ENCODE data around the gene HTRA2. TPM values are rescaled to one million over a fixed set of nuclear protein-coding genes. Genes with fewer than 3 reads are reported as not detected.

The HTRA2 gene
- total and polyA plus RNA-seq, 9 of the 15 experiments (the other 6 are each of a cell fraction or from before 2014, with no cell fraction given), result 54.2 to 71.2 (median 65.8) TPM

GRCh38 chr2:74516650-74517049, 13.1 kb upstream of the HTRA2 start (continued):
- TF ChIP-seq SMAD2 (IDR thresholded peaks at IDR 0.05; ENCODE audit: low read depth, low read length) (no peak), TEAD1 (CRISPR knock-in tag; IDR thresholded peaks at IDR 0.05) (no peak), PPARD (CRISPR knock-in tag; IDR thresholded peaks at IDR 0.05) (no peak)

GRCh38 chr2:74522516-74522915, 7.2 kb upstream of the HTRA2 start:
- WGBS (ENCODE audit: insufficient coverage, low coverage, missing lambda C conversion rate), result 17% methylated on average over 3 of the region's 3 CpGs
- BruUV-seq (replicated peaks), result no TSS peak
- Histone ChIP-seq H2AFZ (ENCODE audit: low read depth, low read length) (no peak overlapping the region), H3K9me3 (replicated peaks; ENCODE audit: control insufficient read depth, insufficient read depth, low read depth, low read length) (no peaks in the 10 kb centered on the region), H3K9me1 (ENCODE audit: control insufficient read depth, insufficient read depth, low read length) (no peaks in the 10 kb centered on the region), H3K9ac (ENCODE audit: insufficient read depth in 1 of 2, low read depth in 2 of 2, low read length in 2 of 2) (no peak overlapping the region), H3K79me2 (ENCODE audit: control insufficient read depth, insufficient read depth, low read length) (peaks cover 9% of the 10 kb centered on the region), H4K20me1 (replicated peaks; ENCODE audit: control insufficient read depth, insufficient read depth, low read length) (no peaks in the 10 kb centered on the region), H3K4me2 (ENCODE audit: insufficient read depth, low read length) (no peak overlapping the region), H3K27me3 (ENCODE audit: control insufficient read depth in 2 of 2, insufficient read depth in 2 of 2, low read length in 2 of 2) (no peaks in the 10 kb centered on the region), H3K27ac (ENCODE audit: extremely low read depth, low read depth, low read length) (no peak overlapping the region), H3K4me3 (no peak overlapping the region), H3K36me3 (ENCODE audit: control insufficient read depth, insufficient read depth, low read length) (peaks cover 20% of the 10 kb centered on the region), H3K4me1 (replicated peaks in 1 of 2; ENCODE audit: control insufficient read depth in 2 of 2, insufficient read depth in 2 of 2, low read length in 2 of 2) (no peaks in the 10 kb centered on the region; a peak in 1 of 5 replicates)
- FAIRE-seq (no peak), DNase-seq (ENCODE audit: extremely low read depth in 1 of 4, low spot score in 3 of 4) (no peak), ATAC-seq (no peak)
- TF ChIP-seq KLF16 (IDR thresholded peaks at IDR 0.05) (no peak), MAFG (tag; conservative IDR thresholded peaks at IDR 0.05) (no peak)
- ChIA-PET POLR2A (interaction anchor here (1.0 to 1.4 kb wide), 4 partner anchors 12 to 26 kb away, joined by 3 to 9 read pairs (median 4); partner anchors contain the start of gene PCGF1), CTCF (ENCODE audit: low intra/inter-chr PET ratio) (no interaction called here)
- intact Hi-C loops (cut with micrococcal nuclease), result no loop called here
- in situ Hi-C loops (cut with MboI), result no loop called here

GRCh38 chr2:74524005-74524404, 5.7 kb upstream of the HTRA2 start:
- Histone ChIP-seq H3K4me2 (ENCODE audit: insufficient read depth, low read length) (no peak overlapping the region), H3K27me3 (ENCODE audit: control insufficient read depth in 2 of 2, insufficient read depth in 2 of 2, low read length in 2 of 2) (no peaks in the 10 kb centered on the region), H3K9me3 (replicated peaks; ENCODE audit: control insufficient read depth, insufficient read depth, low read depth, low read length) (no peaks in the 10 kb centered on the region), H3K9ac (ENCODE audit: insufficient read depth in 1 of 2, low read depth in 2 of 2, low read length in 2 of 2) (no peak overlapping the region), H2AFZ (ENCODE audit: low read depth, low read length) (no peak overlapping the region), H3K4me3 (no peak overlapping the region), H3K79me2 (ENCODE audit: control insufficient read depth, insufficient read depth, low read length) (peaks cover 24% of the 10 kb centered on the region), H3K9me1 (ENCODE audit: control insufficient read depth, insufficient read depth, low read length) (no peaks in the 10 kb centered on the region), H4K20me1 (replicated peaks; ENCODE audit: control insufficient read depth, insufficient read depth, low read length) (peaks cover 2% of the 10 kb centered on the region; the same call in 1 of the 2 replicates), H3K27ac (ENCODE audit: extremely low read depth, low read depth, low read length) (no peak overlapping the region), H3K4me1 (replicated peaks in 1 of 2; ENCODE audit: control insufficient read depth in 2 of 2, insufficient read depth in 2 of 2, low read length in 2 of 2) (peaks cover 9 to 12% of the 10 kb centered on the region in 2 experiments), H3K36me3 (ENCODE audit: control insufficient read depth, insufficient read depth, low read length) (peaks cover 35% of the 10 kb centered on the region)
- CTCF ChIA-PET (ENCODE audit: low intra/inter-chr PET ratio), result no interaction called here
- no TSS peak for BruUV-seq (replicated peaks)
- TF ChIP-seq BRF1 (IDR thresholded peaks at IDR 0.05; ENCODE audit: borderline replicate concordance, extremely low read depth, insufficient read length), result no peak
- TF ChIP-seq DEAF1 (CRISPR knock-in tag; IDR thresholded peaks at IDR 0.05), result no peak
- TF ChIP-seq BRCA1 (IDR thresholded peaks at IDR 0.05), result no peak
- no peak for TF ChIP-seq BRCA1 (CRISPR knock-in tag; IDR thresholded peaks at IDR 0.05)
- no peak for TF ChIP-seq ELF2 (CRISPR knock-in tag; IDR thresholded peaks at IDR 0.05)
- in situ Hi-C loops (cut with MboI), result no loop called here
- intact Hi-C loops (cut with micrococcal nuclease), result no loop called here
- FAIRE-seq, result no peak
- no peak for DNase-seq (ENCODE audit: extremely low read depth in 1 of 4, low spot score in 3 of 4)
- 70% methylated on average over 9 of the region's 9 CpGs for WGBS (ENCODE audit: insufficient coverage, low coverage, missing lambda C conversion rate)
- ATAC-seq, result no peak
- POLR2A ChIA-PET, result interaction anchor here (1.2 kb wide), 1 partner anchor 13 kb away, joined by 5 read pairs; no protein-coding TSS in a partner anchor

Measured in K562 (cell line).